Adipocyte (in vitro differentiated cells): ENCODE results near the gene GRIP1.
"Not testable (repeated sequence)": the region's sequence is repeated elsewhere in the genome, so short reads cannot be mapped to it uniquely, and the experiment has no call there.

ENCODE experiments used
- DNase-seq: peaks from one replicate; pipeline ENCODE4 v3.0.0-alpha.2; 2015; ENCODE audit warnings: low read depth
- H3K27me3 ChIP-seq: replicated peaks from 2 replicates; pipeline ENCODE4 v1.7.0; 2013; ENCODE audit warnings: mild to moderate bottlenecking, low read length, moderate library complexity; ENCODE audit not compliant: control insufficient read depth, insufficient read depth
- H3K36me3 ChIP-seq: 2 replicates; pipeline ENCODE4 v1.7.0; 2013; ENCODE audit warnings: low read length, mild to moderate bottlenecking, moderate library complexity; ENCODE audit not compliant: control insufficient read depth, insufficient read depth, severe bottlenecking
- H3K4me1 ChIP-seq: 2 replicates; pipeline ENCODE4 v1.7.0; 2013; ENCODE audit warnings: mild to moderate bottlenecking, low read length, moderate library complexity; ENCODE audit not compliant: control insufficient read depth, insufficient read depth
- H3K4me3 ChIP-seq: 2 replicates; pipeline ENCODE4 v1.7.0; 2013; ENCODE audit warnings: mild to moderate bottlenecking, low read length, moderate library complexity
- H3K9ac ChIP-seq: 2 replicates; pipeline ENCODE4 v1.7.0; 2013; ENCODE audit warnings: mild to moderate bottlenecking, low read length, moderate library complexity
- H3K9me3 ChIP-seq: 2 replicates; pipeline ENCODE4 v1.7.0; 2013; ENCODE audit warnings: mild to moderate bottlenecking, low read length, moderate library complexity; ENCODE audit not compliant: control insufficient read depth

Gene GRIP1

DNA sequence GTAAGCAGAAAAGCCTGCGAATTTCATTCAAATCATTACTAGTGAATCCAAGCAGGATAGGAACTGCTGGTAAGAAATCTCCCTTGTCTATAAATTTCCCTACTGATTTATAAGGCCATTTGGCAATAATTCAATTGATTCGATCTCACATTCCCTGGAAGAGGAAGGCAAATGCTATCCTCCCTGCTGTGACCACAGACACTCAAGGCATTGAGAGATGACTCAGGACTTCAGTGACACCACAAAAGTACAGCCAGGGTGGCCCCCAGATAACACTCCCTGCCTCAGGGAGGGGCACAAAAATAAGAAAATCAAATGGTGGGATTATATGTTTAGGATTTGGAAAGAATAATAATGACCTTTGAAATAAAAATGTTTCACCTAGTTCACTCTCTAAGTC is 162.7 kb downstream of the GRIP1 start:
- Histone ChIP-seq H3K4me1 (peaks cover 3% of the 10 kb centered on the region), H3K27me3 (no peaks in the 10 kb centered on the region), H3K4me3 (no peak overlapping the region), H3K36me3 (no peaks in the 10 kb centered on the region), H3K9ac (no peak overlapping the region), H3K9me3 (no peaks in the 10 kb centered on the region)
- DNase-seq = peak; percentile 6

DNA sequence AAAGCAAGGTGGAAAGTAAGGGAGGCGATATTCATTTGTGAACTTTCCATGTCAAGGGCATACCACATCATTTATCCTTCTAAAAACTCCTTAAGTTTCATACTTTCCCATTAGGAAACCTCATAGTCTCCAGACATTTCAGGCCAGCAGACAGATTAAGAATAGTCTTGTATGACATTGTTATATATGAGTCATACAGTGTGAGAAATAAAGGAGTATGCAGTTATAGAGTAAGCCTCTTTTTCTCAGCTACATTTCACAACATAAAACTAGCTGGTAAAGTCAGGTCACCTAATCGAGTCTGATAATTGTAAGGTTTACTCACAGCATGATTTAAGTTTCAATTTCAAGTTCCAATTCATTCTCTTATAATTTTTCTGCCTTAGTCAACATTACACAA is 164.3 kb downstream of the GRIP1 start:
- Histone ChIP-seq H3K9ac (no peak overlapping the region), H3K36me3 (no peaks in the 10 kb centered on the region), H3K4me3 (no peak overlapping the region), H3K9me3 (no peaks in the 10 kb centered on the region), H3K4me1 (peaks cover 3% of the 10 kb centered on the region), H3K27me3 (no peaks in the 10 kb centered on the region)
- peak; percentile 68 for DNase-seq

DNA sequence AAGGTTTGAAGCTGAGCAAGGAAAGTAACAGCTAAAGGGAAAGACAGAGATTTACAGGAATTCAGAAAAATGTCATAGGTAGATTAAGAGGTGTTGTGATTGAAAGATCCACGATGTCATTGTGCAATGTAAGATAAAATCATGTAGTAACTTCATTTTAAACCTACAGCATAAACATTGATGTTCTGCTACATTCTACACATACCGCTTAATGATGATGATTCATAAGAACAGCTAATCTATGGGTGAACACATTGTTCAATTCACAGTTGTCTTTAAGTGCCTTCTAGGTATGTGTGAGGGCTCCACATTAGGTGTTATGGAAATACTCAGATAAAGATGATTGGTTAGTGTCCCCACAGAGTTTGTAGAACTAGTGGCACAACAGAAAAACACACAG is 170.9 kb downstream of the GRIP1 start:
- H3K27me3 ChIP-seq = no peaks in the 10 kb centered on the region
- H3K9me3 ChIP-seq = peaks cover 2% of the 10 kb centered on the region
- no peaks in the 10 kb centered on the region for H3K4me1 ChIP-seq
- DNase-seq = no peak
- no peaks in the 10 kb centered on the region for H3K36me3 ChIP-seq
- H3K4me3 ChIP-seq = no peak overlapping the region
- no peak overlapping the region for H3K9ac ChIP-seq

DNA sequence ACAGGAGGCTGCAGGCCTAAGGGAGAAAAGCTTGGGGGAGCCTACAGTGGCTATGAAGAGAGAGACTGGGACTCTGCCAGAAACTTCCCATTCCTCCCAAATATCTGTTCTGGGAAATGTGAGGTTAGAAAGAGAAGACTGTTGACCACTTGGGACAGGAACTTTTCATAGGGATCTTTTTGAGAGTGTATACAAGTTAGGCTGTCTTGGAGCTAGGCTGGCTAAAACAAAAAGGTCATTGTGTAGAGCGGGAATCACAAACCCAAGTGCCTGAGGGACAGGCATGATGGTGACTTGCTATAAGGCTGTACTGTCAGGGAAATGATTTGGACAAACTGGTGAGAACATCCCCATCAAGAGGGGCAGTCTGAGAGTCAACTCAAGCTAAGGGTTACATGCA is 175.1 kb downstream of the GRIP1 start:
- no peaks in the 10 kb centered on the region for H3K27me3 ChIP-seq
- H3K9ac ChIP-seq = no peak overlapping the region
- H3K4me1 ChIP-seq = no peaks in the 10 kb centered on the region
- no peak overlapping the region for H3K4me3 ChIP-seq
- no peak for DNase-seq
- H3K9me3 ChIP-seq = peaks cover 2% of the 10 kb centered on the region
- H3K36me3 ChIP-seq = no peaks in the 10 kb centered on the region

DNA sequence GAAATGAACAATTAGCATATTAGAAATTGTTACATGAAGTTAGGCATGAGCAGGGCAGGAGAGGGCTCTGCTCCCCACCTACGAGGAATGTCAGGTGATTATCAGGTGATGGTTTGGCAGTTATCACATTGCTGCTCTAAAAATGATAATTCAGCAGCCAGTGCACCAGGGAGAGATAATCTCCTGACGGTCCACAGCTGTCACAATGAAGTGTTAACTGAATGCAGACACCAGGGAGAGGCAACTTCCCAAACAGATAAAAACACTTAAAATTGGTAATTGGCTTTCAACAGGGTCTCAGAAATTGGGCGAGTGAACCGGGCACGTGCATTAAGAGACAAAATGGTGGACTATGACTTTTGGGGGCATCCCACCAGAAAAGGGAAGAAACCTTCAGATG is 176.0 kb downstream of the GRIP1 start:
- no peaks in the 10 kb centered on the region for H3K27me3 ChIP-seq
- DNase-seq = no peak
- H3K4me3 ChIP-seq = no peak overlapping the region
- peaks cover 2% of the 10 kb centered on the region for H3K9me3 ChIP-seq
- H3K9ac ChIP-seq = no peak overlapping the region
- H3K4me1 ChIP-seq = no peaks in the 10 kb centered on the region
- H3K36me3 ChIP-seq = no peaks in the 10 kb centered on the region

DNA sequence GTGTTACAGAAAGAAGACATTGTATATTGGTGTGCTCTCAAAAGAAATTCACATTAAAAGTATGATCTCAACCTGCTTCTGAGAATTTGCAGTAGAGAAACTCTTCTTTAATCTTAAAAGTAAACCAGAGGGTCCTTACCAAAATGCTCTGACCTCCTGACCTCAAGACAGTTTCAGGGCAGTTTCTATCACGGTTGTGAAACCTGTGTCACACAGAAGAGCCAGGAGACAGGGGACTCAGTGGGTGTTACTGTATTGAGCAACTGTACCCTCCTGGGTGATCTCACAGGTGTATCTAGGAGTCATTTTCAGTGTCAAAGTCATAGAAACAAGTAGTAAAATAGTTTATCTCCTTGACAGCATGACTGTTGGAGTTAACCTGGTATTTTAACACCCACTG is 178.0 kb downstream of the GRIP1 start:
- Histone ChIP-seq H3K9ac (no peak overlapping the region), H3K27me3 (no peaks in the 10 kb centered on the region), H3K36me3 (no peaks in the 10 kb centered on the region), H3K9me3 (peaks cover under 1% of the 10 kb centered on the region), H3K4me1 (no peaks in the 10 kb centered on the region), H3K4me3 (no peak overlapping the region)
- no peak for DNase-seq

DNA sequence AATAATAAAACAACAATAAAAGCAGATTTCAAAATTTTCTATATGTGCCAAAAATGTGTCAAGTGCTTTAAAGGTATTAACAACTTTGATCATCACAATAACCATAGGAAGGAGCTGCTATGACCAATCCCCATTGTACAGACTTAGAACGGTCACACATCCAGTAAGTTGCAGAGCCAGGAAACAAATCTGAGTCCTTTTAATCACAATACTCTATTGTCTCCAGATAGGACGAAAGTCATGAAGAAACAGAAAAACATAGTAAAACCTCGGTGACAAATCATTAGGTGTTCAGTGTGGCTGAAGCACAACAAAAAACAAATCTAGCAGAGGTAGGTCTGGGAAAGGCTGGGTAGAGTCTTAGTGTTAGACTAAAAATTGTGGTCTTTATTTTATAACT is 178.8 kb downstream of the GRIP1 start:
- no peak for DNase-seq
- H3K4me1 ChIP-seq = no peaks in the 10 kb centered on the region
- H3K27me3 ChIP-seq = no peaks in the 10 kb centered on the region
- no peak overlapping the region for H3K9ac ChIP-seq
- no peaks in the 10 kb centered on the region for H3K9me3 ChIP-seq
- H3K36me3 ChIP-seq = no peaks in the 10 kb centered on the region
- H3K4me3 ChIP-seq = no peak overlapping the region

DNA sequence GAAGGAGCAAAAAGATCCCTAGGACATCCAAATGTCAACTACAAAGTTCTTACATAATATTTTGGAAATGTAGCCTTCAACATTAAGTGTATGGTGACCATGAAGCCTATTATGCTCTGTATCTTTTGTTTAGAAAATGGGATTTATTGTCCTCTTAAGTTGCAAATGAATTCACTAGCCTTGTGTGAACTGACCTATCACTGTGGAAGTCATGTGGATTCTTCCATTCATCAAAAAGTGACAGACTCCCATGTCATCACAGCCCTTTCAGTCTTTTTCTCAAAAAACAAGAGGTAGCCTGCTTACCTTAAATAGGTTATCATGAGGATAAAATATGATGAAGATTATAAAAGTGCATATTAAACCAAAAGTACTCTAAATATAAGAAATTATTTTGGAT is 179.9 kb downstream of the GRIP1 start:
- Histone ChIP-seq H3K9ac (no peak overlapping the region), H3K4me1 (no peaks in the 10 kb centered on the region), H3K27me3 (peaks cover 2% of the 10 kb centered on the region), H3K36me3 (no peaks in the 10 kb centered on the region), H3K4me3 (no peak overlapping the region), H3K9me3 (no peaks in the 10 kb centered on the region)
- no peak for DNase-seq

DNA sequence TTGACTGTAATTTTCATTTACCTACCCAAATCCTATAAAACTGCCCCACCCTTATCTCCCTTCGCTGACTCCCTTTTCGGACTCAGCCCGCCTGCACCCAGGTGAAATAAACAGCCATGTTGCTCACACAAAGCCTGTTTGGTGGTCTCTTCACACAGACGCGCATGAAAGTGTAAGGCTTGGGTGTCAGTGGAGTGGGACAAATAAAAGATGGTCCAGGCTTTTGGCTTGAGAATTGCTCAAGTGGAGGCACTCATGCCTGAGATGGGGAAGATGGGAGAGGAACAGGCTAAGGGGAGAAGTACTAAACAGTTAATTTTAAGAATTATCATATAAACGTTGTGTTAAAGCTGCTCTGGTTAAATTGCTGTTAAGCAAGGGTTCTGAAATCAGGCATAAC is 180.8 kb downstream of the GRIP1 start:
- H3K36me3 ChIP-seq, DNase-seq, H3K9ac ChIP-seq, H3K27me3 ChIP-seq, H3K9me3 ChIP-seq, H3K4me1 ChIP-seq, H3K4me3 ChIP-seq: not testable (repeated sequence)

DNA sequence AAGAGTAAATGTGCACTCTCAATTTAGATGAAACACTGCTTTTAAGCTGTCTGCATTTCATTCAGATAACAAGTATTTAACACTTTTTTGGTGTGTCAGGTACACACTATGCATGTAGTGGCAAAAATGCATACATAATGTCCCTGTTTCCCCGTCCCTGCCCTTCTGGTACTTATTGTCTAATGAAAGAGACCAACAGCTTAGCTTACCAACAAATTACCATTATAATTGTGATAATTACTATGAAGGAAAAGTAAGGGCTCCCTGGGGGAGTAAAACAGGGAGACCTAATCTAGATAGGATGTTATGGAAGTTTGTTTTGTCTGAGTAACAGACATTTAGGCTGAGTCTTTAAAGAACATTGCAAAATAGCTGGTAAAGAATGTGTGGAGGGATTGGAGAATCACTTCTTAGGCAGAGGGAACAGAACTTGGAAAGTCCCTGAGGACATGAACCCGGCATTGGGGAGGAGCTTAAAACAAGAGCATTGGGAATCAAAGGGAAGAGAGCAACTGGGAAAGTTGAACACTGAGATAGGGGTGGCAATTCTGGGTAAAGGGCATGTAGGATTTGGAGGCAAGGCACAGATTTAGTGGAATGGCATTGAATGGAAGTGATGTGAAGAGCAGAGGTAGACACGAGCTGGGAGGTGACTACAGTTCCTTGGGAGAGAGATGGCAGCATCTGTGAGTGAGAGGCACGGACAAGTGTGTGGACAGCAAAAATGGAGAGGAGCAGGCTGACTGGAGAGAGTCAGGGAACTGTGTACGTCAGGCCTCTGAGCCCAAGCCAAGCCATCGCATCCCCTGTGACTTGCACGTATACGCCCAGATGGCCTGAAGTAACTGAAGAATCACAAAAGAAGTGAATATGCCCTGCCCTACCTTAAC is 181.6 kb downstream of the GRIP1 start:
- no peak overlapping the region for H3K9ac ChIP-seq

DNA sequence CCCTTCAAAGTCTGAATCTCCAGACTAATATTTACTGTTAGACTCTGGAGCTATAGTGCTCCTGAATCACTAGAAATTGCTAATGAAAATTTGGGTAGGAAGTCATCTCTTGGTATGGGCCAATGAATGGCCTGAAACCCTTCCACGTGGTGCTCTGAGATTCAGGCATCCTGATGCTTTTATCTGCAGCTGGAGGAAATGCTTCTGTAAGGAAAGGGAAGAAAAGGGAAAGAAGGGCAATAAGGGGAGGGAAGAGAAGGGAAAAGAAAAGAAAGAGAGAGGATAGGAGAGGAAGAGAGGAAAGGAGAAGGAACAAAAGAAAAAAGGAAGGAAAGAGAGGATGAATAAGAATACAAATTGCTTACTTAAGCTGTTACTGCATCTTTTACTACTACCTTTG is 182.3 kb downstream of the GRIP1 start:
- no peaks in the 10 kb centered on the region for H3K4me1 ChIP-seq
- no peaks in the 10 kb centered on the region for H3K9me3 ChIP-seq
- H3K9ac ChIP-seq = no peak overlapping the region
- peaks cover 2% of the 10 kb centered on the region for H3K27me3 ChIP-seq
- DNase-seq = no peak
- no peaks in the 10 kb centered on the region for H3K36me3 ChIP-seq
- no peak overlapping the region for H3K4me3 ChIP-seq

More for the DNA sequence above, 181.6 kb downstream of the GRIP1 start:
- DNase-seq = peak; percentile 29
- Histone ChIP-seq H3K27me3 (peaks cover 2% of the 10 kb centered on the region), H3K4me3 (no peak overlapping the region), H3K36me3 (no peaks in the 10 kb centered on the region), H3K4me1 (no peaks in the 10 kb centered on the region), H3K9me3 (no peaks in the 10 kb centered on the region)

DNA sequence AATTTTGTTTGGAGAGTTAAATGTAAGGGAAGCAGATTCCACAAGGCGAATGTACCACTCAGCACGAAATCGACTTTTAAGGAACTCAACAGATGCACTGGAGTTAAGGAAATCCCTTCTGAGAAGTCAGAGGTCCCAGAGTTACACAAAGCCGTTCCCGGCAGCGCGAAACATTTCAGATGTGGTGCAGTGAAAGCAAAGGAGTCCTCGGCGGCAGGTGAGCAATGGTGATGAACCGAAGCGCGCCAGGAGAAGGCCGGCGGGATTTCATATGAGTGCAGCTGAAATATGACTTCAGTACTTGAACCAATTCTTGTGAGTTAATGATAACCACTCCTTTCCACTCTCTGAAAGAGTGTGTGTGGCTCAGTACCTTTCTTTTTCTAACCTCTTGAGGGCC is 183.2 kb downstream of the GRIP1 start:
- H3K9ac ChIP-seq = no peak overlapping the region
- H3K27me3 ChIP-seq = peaks cover 2% of the 10 kb centered on the region
- DNase-seq = no peak
- H3K36me3 ChIP-seq = no peaks in the 10 kb centered on the region
- no peaks in the 10 kb centered on the region for H3K4me1 ChIP-seq
- H3K9me3 ChIP-seq = no peaks in the 10 kb centered on the region
- no peak overlapping the region for H3K4me3 ChIP-seq
